HG03571 (cell line): ENCODE data around the gene OCA2.
"Not testable (repeated sequence)": the region's sequence is repeated elsewhere in the genome, so short reads cannot be mapped to it uniquely, and the experiment has no call there.

ENCODE experiments used
- ATAC-seq: cut with Tn5 transposase; IDR thresholded peaks from one replicate; pipeline ENCODE4 v1.9.1; 2021; ENCODE audit not compliant: unreplicated experiment

OCA2 gene

GRCh38 chr15:27958911-27959578 is 140.1 kb downstream of the OCA2 start:
- no peak for ATAC-seq

DNA sequence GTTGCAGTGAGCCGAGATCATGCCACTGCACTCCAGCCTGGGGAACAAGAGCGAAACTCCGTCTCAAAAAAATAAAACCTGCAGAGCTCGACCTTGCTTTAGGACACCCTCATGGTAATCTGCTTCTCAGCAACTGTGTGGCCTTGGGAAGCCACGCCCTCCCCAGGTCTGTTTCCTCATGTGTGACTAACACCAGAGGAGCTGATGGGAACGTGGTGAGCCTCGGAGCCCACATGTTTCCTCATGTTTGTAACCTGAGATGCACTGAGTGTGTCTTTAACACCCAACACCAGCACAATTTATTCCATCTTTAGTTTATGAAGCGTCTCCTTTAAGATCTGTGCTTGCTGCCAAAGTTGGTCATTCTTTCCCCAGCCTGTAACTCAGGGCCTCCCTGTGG is 142.8 kb downstream of the OCA2 start:
- no peak for ATAC-seq

GRCh38 chr15:27955087-27955486 is 144.0 kb downstream of the OCA2 start:
- ATAC-seq, result no peak

DNA sequence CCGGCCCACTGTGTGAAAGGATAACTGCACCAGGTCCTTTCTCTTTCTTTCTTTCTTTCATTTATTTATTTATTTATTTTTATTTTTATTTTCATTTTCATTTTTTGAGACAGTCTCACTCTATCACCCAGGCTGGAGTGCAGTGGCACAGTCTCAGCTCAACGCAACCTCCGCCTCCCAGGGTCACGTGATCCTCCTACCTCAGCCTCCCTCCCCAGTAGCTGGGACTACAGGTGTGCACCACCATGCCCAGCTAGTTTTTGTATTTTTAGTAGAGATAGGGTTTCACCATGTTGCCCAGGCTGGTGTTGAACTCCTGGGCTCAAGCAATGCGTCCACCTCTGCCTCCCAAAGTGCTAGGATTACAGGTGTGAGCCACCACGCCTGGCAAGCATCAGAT is 146.5 kb downstream of the OCA2 start:
- ATAC-seq, result not testable (repeated sequence)

GRCh38 chr15:27951191-27951890 is 147.8 kb downstream of the OCA2 start:
- no peak for ATAC-seq

- ATAC-seq, result no peak
These were observed 150.0 kb downstream of the OCA2 start for GRCh38 chr15:27949089-27949488.

DNA sequence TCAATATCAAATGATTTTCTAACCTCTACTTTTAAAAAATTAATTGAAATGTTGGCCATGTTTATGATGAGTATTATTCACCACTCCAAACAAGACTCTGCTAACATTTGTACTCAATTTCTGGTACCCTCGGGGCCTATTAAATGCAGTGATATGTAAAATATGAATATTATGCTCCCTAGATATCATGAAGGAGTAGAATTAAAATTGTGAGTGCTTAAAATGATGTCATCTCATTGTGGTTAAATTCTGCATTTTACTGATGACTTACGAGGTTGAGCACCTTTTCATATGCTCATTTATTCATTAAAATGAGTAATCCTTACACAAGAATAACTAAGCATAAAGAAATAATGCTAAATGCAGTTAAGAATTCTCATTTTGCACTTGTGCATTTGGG is 159.9 kb downstream of the OCA2 start:
- ATAC-seq, result no peak

GRCh38 chr15:27937851-27938250 is 161.3 kb downstream of the OCA2 start:
- ATAC-seq, result no peak

DNA sequence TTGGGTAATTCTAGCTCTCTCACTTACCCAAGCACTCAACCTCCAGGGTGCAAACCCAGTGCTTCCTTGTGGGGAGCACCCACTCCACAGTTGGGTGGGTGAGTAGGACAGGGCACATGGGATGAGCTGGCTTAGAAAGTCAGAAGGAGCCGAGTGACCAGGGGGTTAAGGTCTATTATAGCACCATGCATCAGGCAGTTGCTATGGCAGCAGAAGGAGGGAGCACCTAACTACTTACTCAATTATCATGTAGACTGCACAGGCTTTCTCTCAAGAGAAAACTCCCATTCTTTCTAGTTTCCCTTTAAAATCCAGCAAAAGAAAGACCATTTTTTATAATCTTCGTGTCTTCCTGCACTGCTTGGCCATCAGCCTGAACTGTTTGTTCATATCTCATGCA is 163.0 kb downstream of the OCA2 start:
- no peak for ATAC-seq

DNA sequence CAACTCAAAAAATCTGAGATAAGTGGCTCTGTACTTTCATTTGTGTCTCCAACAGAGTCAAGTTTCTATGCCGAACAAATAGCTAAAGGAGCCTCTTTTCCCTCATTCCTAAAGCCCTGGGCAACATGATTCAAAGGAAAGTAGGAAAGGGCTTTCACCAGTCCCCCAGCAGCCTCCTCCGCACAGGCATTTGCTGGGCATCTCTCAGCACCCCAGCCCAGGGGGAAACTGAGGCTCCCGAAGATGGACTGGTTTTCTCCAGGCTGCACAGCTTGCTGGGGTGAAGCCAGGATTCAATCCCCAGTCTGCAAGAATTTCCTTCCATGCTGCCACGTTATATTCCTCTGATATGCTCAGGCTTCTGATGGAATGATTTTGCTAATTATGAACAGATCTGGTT is 163.8 kb downstream of the OCA2 start:
- no peak for ATAC-seq

DNA sequence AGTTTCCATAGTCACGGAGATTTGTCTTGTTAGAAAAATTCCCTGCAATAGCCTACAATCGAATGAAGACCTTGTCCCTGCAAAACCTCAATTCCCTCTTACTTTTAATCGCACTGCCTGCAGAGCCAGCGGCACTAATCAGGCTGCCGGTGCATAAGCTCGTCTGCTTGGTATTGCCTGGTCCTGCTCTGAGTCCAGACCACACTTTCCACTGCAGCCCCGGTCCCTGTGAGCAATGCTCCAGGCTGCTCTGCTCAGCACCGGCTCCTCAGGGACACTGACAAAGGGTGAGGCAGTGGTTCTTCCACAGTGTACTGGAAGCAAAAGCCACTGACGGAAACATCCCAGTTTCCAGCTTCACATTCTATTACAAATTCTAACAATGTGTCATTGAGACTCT is 164.3 kb downstream of the OCA2 start:
- no peak for ATAC-seq

- ATAC-seq, result no peak
These were observed 165.6 kb downstream of the OCA2 start for GRCh38 chr15:27933562-27933961.

DNA sequence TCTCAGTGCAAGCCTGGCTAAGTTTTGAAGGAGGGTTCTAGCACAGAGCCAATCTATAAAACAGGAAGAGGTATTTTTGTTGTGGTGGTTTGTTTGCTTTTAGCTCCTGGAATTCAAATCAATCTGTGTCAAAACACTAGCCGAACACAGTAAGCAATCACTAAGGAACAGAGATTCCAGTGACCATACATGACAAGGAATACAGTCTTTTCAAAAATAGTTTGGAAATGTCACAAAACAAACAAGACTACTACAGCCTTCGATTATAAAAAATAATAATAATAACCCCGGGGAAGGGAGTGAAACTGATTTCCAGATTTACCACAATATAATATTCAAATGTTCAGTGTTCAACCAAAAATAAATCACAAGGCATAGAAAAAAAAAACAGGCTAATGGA is 166.5 kb downstream of the OCA2 start:
- ATAC-seq, result no peak

GRCh38 chr15:27928386-27928785 is 170.7 kb downstream of the OCA2 start:
- no peak for ATAC-seq

DNA sequence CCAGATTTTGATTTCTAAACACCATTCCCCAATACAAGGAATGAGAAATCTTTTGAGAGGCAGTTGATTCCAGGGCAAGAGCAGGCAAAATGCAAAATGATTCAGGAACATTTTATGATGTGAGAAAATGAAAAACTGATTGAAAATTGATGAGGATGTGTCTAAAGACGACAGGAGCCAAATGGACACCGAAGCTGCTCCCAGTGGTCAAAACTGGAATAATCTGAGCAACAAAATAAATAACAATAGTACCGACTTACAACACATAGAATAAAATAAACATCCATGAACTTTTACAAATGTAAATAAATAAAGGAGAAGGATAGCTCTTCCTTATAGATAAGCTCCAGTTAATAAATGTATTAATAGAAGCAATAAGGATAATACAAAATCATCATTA is 186.8 kb downstream of the OCA2 start:
- no peak for ATAC-seq

DNA sequence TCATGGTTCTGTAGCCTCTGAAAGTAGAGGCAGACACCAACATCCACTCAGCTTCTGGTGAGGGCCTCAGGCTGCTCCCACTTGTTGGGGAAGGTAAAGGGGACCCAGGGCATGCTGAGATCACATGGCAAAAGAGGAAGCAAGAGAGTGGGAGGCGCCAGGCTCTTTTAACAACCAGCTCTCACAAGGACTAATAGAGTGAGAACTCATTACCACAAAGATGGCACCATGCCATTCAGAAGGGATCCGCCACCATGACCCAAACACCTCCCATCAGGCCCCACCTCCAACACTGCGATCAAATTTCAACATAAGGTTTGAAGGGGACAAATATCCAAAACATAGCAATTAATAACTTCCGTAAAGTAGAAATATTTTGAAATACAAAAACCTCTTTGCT is 192.3 kb downstream of the OCA2 start:
- no peak for ATAC-seq

- ATAC-seq, result no peak
These were observed 195.7 kb downstream of the OCA2 start for GRCh38 chr15:27903405-27903804.

- ATAC-seq, result no peak
These were observed 196.3 kb downstream of the OCA2 start for GRCh38 chr15:27902680-27903385.

DNA sequence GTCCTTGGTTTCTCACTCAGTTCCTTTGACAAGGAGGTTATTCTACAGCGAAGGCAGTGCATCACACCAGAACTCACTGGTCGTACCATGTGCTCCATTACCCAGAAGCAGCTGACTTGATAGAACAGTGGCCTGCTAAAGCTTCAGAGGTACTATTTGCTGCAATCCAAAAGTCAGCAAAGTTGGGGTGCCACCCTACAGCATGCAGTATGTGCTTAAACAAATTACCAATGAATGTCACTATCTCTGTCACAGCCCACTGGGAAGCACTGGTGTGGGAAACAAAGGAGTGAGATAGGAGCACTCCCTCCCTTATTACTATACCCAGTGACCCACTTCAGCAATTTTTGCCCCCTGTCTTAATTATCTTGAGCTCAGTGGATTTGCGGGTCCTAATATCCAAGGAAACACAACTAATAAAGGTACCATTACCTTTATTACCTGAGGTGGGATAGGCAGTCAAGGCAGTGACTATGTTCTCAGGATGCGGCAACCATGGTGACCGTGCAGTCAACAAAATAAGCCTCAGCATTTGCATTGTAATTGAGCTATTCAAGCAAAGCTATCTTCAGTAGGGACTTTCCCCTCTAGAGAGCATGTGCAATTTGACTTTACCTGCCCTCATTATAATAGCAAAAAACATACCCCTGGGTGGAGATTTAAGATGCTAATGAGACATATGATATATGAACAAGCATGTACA is 199.4 kb downstream of the OCA2 start:
- ATAC-seq, result no peak

DNA sequence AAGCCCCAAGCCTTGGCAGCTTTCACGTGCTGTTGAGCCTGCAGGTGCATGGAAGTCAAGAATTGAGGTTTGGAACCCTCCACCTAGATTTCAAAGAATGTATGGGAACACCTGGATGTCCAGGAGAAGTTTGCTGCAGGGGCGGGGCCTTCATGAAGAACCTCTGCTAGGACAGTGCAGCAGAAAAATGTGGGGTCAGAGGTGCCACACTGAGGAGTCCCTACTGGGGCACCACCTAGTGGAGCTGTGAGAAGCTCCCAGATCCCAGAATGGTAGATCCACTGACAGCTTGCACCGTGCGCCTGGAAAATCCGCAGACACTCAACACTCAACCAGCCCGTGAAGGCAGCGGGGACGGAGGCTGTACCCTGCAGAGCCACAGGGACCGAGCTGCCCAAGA is 201.6 kb downstream of the OCA2 start:
- no peak for ATAC-seq

- no peak for ATAC-seq
These were observed 204.5 kb downstream of the OCA2 start for GRCh38 chr15:27894645-27895044.

DNA sequence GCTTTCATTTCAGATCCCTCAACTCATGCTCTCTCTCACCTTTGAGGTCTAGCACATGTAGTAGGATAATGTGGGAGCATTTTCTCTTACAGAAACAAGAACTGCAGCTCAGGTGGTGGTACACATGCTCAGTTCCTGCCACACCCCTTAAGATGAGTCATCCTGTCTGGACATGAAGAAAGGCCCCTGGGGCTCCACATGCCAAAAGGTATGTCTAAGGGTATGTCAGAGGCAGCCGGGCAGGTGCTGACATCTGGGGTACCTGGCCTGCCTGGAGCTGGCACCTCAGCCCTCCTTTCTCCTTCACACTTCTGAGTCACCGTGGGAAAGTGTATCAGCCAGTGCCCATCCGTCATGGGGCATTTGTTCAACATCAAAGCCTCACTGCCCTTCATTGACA is 209.9 kb downstream of the OCA2 start:
- no peak for ATAC-seq
